NCI-H2227 (cell line): Measurements from ENCODE around the gene SULF2.

Experiments used
- DNase-seq: peaks from one replicate; lab custom pipeline; 2025; ENCODE audit not compliant: unreplicated experiment; lab: John Stamatoyannopoulos, UW

Gene SULF2

GRCh38 chr20:47688385-47689381 is 96.6 kb downstream of the SULF2 start:
- no peak for DNase-seq

GRCh38 chr20:47687095-47687987 is 97.9 kb downstream of the SULF2 start:
- no peak for DNase-seq

- DNase-seq, result no peak
Measured at GRCh38 chr20:47686545-47686944, 98.7 kb downstream of the SULF2 start.

GRCh38 chr20:47684306-47685080 is 100.8 kb downstream of the SULF2 start:
- no peak for DNase-seq

GRCh38 chr20:47682916-47683315 is 102.4 kb downstream of the SULF2 start:
- DNase-seq, result no peak

GRCh38 chr20:47682028-47682783 is 103.1 kb downstream of the SULF2 start:
- no peak for DNase-seq

GRCh38 chr20:47680804-47681529 is 104.3 kb downstream of the SULF2 start:
- DNase-seq, result no peak

GRCh38 chr20:47679462-47679861 is 105.8 kb downstream of the SULF2 start:
- DNase-seq, result no peak

GRCh38 chr20:47678536-47678935 is 106.7 kb downstream of the SULF2 start:
- no peak for DNase-seq

GRCh38 chr20:47677635-47678453 is 107.4 kb downstream of the SULF2 start:
- DNase-seq, result peak; percentile 67

GRCh38 chr20:47676912-47677634 is 108.2 kb downstream of the SULF2 start:
- no peak for DNase-seq

- DNase-seq, result no peak
Measured at GRCh38 chr20:47676219-47676721, 109.0 kb downstream of the SULF2 start.

GRCh38 chr20:47675190-47676142 is 109.8 kb downstream of the SULF2 start:
- no peak for DNase-seq

GRCh38 chr20:47674686-47675085 is 110.6 kb downstream of the SULF2 start:
- no peak for DNase-seq

GRCh38 chr20:47674145-47674544 is 111.1 kb downstream of the SULF2 start:
- DNase-seq, result no peak

GRCh38 chr20:47673671-47673955 is 111.7 kb downstream of the SULF2 start:
- DNase-seq, result no peak
